ENCODE results near the gene LHCGR. TPM values are rescaled to one million over a fixed set of nuclear protein-coding genes. Genes with fewer than 3 reads are reported as not detected.

Gene LHCGR
- total RNA-seq, 1 experiment from 2014 or later = 0.31 TPM

DNA sequence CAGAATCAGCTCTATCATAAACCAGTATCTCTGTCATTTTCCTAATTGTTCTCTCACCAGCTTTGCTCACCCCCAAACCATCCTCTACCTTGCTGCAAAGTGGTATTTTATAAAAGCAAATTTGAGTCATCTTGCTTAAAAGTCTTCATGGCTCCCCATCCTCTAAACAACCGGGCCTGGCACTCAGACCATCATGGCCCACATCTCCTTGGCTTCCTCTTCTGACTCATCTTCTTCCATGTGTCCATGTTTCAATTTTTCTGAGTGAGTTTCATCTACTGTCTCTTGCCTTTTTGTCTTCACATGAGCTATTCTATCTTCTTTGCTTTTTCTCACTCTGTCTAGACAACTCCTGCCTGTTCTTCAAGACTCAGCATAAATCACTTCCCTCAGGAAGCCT lies 58.6 kb downstream of the LHCGR start (continued):
- TF ChIP-seq, protein P1, sequence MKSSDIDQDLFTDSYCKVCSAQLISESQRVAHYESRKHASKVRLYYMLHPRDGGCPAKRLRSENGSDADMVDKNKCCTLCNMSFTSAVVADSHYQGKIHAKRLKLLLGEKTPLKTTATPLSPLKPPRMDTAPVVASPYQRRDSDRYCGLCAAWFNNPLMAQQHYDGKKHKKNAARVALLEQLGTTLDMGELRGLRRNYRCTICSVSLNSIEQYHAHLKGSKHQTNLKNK (CRISPR knock-in tag; IDR thresholded peaks at IDR 0.05) = no peak
- TF ChIP-seq, protein P2, sequence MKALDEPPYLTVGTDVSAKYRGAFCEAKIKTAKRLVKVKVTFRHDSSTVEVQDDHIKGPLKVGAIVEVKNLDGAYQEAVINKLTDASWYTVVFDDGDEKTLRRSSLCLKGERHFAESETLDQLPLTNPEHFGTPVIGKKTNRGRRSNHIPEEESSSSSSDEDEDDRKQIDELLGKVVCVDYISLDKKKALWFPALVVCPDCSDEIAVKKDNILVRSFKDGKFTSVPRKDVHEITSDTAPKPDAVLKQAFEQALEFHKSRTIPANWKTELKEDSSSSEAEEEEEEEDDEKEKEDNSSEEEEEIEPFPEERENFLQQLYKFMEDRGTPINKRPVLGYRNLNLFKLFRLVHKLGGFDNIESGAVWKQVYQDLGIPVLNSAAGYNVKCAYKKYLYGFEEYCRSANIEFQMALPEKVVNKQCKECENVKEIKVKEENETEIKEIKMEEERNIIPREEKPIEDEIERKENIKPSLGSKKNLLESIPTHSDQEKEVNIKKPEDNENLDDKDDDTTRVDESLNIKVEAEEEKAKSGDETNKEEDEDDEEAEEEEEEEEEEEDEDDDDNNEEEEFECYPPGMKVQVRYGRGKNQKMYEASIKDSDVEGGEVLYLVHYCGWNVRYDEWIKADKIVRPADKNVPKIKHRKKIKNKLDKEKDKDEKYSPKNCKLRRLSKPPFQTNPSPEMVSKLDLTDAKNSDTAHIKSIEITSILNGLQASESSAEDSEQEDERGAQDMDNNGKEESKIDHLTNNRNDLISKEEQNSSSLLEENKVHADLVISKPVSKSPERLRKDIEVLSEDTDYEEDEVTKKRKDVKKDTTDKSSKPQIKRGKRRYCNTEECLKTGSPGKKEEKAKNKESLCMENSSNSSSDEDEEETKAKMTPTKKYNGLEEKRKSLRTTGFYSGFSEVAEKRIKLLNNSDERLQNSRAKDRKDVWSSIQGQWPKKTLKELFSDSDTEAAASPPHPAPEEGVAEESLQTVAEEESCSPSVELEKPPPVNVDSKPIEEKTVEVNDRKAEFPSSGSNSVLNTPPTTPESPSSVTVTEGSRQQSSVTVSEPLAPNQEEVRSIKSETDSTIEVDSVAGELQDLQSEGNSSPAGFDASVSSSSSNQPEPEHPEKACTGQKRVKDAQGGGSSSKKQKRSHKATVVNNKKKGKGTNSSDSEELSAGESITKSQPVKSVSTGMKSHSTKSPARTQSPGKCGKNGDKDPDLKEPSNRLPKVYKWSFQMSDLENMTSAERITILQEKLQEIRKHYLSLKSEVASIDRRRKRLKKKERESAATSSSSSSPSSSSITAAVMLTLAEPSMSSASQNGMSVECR (CRISPR knock-in tag; IDR thresholded peaks at IDR 0.05; ENCODE audit: borderline replicate concordance) = no peak
- no peak for TF ChIP-seq ESRRA (CRISPR knock-in tag; IDR thresholded peaks at IDR 0.05; ENCODE audit: borderline replicate concordance)
- no peak for TF ChIP-seq ZNF138 (CRISPR knock-in tag; conservative IDR thresholded peaks at IDR 0.05)
- TF ChIP-seq MLX (CRISPR knock-in tag; IDR thresholded peaks at IDR 0.05) = no peak

- Mint-ChIP-seq H3K9me3 (no peaks in the 10 kb centered on the region), H3K27ac (no peak overlapping the region), H3K36me3 (no peaks in the 10 kb centered on the region), H3K4me1 (peaks cover 41% of the 10 kb centered on the region), H3K27me3 (ENCODE audit: low read depth) (no peaks in the 10 kb centered on the region), H3K4me3 (no peak overlapping the region)
- no peak for TF ChIP-seq CBFB (CRISPR knock-in tag; IDR thresholded peaks at IDR 0.05; ENCODE audit: low read depth)
- TF ChIP-seq NFE2L1 (CRISPR knock-in tag; IDR thresholded peaks at IDR 0.05) = no peak
- no peak for TF ChIP-seq CDX4 (CRISPR knock-in tag; IDR thresholded peaks at IDR 0.05; ENCODE audit: borderline replicate concordance)
- no peak for TF ChIP-seq PRDM15 (CRISPR knock-in tag; IDR thresholded peaks at IDR 0.05)
- no peak for TF ChIP-seq NR2C2 (CRISPR knock-in tag; IDR thresholded peaks at IDR 0.05)
- no peak for TF ChIP-seq ZNF219 (CRISPR knock-in tag; IDR thresholded peaks at IDR 0.05; ENCODE audit: borderline replicate concordance)
- no peak for TF ChIP-seq ETV6 (CRISPR knock-in tag; IDR thresholded peaks at IDR 0.05)
- TF ChIP-seq TEAD4 (CRISPR knock-in tag; IDR thresholded peaks at IDR 0.05) = no peak
- no peak for TF ChIP-seq ZNF281 (CRISPR knock-in tag; IDR thresholded peaks at IDR 0.05)
- no peak for TF ChIP-seq JUN (CRISPR knock-in tag; IDR thresholded peaks at IDR 0.05)
- ATAC-seq = no peak
- POLR2A ChIA-PET = no interaction called here
- no peak for DNase-seq (ENCODE audit: low spot score)
- CTCF ChIA-PET = no interaction called here
Observed at GRCh38 chr2:48695991-48696390, 59.5 kb downstream of the LHCGR start.
